NCI-H2029 (cell line): ENCODE data around the gene IGFBPL1.

Experiments used
- DNase-seq: peaks from one replicate; lab custom pipeline; 2025; lab: John Stamatoyannopoulos, UW

Gene IGFBPL1

DNA sequence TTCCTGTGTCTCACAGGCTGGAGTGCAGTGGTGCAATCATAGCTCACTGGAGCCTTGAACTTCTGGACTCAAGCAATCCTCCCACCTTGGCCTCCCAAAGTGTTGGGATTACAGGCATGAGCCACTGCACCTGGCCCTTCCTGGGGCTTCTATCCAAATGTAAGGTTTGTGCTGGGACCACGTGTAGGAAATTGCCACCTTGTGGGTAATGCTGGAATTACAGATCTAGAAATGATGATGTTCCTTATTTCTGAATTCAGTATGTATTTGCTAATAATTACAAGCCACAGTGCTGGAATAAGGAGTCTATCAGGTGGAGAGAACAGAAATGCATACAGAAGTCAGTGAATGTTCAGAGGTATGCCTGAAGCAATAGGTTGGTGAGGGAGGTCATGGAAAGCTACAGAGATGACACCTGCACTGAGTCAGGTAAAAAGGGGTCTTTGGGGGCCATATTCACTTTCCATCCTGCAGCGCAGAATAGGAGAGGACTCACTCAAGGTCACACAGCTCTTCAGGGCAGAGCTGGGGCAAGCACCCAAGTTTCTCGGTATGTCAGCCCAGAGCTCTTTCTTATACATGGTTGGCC, 8.8 kb upstream of the IGFBPL1 start:
- DNase-seq = peak; percentile 39

DNA sequence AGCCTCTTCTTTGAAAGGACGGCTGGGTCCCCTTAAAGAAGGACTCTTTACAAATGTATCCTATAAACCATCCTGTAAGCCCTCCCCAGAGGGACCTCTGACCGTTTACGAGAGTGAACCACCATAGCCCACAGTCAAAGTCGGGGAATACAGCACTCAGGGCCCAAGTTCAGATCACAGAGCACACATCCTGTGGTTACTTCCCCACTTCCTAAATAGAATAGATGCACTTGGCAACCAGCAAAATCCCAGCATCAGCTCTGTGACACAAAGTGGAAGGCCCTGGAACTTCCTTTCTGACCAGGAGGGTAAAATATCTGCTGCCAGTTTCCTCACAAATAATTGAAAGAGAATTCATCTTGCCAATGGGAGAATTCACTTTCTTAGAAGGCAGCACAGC, 6.9 kb upstream of the IGFBPL1 start:
- DNase-seq = no peak

GRCh38 chr9:38428062-38428461, 3.8 kb upstream of the IGFBPL1 start:
- DNase-seq = no peak

- DNase-seq = no peak
Measured at GRCh38 chr9:38424918-38425317, 664 bp upstream of the IGFBPL1 start.

- no peak for DNase-seq
Measured at GRCh38 chr9:38423273-38423972, 831 bp downstream of the IGFBPL1 start.

DNA sequence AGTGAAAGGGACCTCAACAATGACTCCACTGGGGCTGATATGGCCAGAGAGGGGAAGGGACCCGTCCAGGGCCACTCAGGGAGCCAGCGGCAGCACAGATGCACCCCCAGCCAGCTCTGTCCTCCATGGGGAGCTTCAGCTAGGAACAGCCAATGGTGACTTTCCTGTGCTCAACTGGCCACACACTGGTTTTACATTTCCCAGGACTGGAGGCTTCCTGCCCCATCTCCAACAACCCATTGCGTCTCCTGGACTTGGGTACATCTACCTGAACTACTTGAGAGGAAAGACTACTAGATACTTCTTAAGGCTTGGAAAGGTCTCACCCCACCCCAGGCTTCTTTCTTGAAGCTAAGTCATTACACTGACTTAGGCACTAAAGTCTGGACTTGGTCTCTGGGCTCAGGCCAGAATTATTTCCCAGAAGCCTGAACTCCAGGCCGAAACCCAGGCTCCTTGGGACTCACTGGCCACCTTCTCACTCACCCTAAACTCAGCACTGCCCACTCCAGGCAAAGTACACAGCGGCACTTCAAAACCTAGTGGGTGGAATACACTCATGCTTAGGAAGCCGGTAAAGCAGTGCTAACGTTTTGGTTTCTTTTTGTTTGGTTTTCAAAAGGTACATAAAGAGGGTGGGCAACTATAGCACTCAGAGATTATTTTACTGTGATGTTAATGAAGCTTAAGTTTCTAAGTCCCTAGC, 1.5 kb downstream of the IGFBPL1 start:
- DNase-seq = no peak

GRCh38 chr9:38421498-38422211, 2.6 kb downstream of the IGFBPL1 start:
- DNase-seq = no peak

DNA sequence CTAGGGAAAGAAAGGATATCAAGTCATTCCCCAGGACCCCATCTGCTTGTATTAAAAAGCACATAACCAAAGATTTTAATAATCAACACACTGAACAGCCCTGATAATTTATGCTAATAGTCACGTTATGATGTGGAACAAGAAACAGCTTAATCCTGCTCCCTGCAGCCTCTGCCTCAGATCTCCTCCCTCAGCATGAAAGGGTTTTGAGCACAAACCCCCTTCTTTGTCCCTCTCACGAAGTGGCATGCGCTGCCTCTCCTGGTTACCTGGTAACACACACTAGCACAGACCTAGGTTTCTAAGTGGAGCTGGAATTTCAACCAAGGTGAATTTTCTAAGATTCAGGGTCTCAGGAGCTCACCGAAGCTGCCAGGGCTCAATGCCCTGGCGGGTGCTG, 5.1 kb downstream of the IGFBPL1 start:
- DNase-seq = no peak

DNA sequence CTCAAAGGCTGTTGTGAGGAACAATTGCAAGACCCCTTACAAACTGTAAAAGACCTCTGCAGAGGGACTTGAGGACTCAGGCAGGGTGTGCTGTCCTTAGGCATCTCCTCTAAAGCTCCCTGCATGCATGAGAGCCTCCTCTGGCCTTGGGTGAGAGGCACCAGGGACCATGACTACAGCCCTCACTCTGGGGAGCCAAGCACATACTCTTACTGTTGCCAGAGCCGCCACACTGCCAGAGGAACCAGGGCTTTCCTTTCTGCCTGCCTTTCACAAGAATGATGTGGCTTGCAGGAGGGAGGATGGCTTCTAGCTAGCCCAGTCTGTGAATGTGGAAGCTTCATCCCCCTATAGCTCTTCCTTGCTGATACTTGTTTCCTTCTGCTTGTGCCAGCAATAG, 5.9 kb downstream of the IGFBPL1 start:
- DNase-seq = no peak

- DNase-seq = peak; percentile 29
Measured at GRCh38 chr9:38417003-38417945, 7.0 kb downstream of the IGFBPL1 start.

- DNase-seq = no peak
Measured at GRCh38 chr9:38416461-38416860, 7.8 kb downstream of the IGFBPL1 start.

- DNase-seq = no peak
Measured at GRCh38 chr9:38415856-38416255, 8.4 kb downstream of the IGFBPL1 start.

DNA sequence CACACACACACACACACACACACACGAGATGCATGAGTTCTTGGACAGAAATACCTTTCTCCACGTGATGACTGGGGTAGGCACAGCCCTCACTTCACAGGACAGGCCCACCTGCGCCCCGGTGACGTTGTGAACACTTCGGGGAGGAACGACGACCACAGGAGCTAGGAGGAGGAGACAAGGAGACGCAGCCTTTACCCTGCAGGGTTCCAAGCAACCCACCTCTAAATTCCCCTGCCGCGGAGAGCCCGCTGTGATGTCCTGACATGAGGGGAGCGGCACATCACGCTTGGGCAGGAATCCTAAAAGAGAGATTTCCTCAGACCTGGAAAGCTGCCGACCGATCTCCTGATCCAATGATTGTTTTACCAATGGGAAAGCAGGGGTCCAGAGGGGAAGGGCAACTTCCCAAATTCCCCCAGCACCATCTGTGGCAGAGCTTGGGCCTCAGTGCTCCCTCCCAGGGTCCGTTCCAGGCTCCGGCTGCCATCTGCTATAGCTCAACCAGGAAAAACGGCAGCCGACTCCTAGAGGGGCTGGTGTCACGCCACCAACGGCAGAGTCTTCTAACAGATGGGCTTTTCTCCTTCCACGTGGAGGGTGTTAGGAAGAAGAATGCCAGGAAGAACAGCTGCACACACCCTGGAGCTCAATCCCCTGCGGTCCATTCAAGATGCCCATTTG, 10.1 kb downstream of the IGFBPL1 start:
- no peak for DNase-seq

- DNase-seq = no peak
Measured at GRCh38 chr9:38413283-38413682, 11.0 kb downstream of the IGFBPL1 start.

- DNase-seq = no peak
Measured at GRCh38 chr9:38412751-38413150, 11.5 kb downstream of the IGFBPL1 start.

GRCh38 chr9:38408719-38409118, 15.5 kb downstream of the IGFBPL1 start:
- no peak for DNase-seq

DNA sequence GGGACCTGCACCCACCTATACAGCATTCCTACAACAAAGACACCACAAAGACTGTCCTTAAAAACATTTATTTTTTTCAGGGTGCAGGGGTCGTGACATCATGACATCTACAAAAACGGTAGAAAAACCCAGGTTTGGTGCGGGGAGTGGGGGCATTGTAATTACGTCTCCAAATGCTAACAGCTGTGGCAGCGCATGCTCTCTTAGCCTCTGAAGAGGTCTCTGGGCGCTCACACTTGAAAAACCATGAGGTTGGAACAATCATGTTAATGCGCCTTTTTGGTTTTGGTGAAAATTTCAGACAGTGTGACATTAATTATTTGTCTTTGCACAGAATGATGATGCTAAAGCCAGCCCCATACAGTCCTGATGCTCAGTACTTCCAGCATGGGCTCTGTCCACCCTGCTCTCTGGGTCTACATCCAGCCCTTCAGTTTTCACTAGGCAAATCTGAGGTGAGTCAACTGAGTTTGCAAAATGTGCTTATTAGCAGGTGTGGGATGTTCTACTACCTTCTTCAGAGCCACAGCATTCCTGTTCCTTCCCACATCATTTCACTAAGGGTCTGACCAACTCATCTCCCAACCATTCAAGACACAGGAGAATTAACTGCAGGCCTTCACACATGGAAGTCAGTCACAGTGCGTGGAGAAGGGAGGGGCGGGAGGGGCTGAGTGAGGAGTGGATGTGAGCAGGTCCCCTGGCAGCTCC, 17.6 kb downstream of the IGFBPL1 start:
- DNase-seq = no peak

- DNase-seq = no peak
Measured at GRCh38 chr9:38405785-38406184, 18.5 kb downstream of the IGFBPL1 start.

- no peak for DNase-seq
Measured at GRCh38 chr9:38404314-38404713, 19.9 kb downstream of the IGFBPL1 start.

GRCh38 chr9:38401994-38402393, 22.3 kb downstream of the IGFBPL1 start:
- no peak for DNase-seq
